Osteocyte (in vitro differentiated cells): ENCODE data around the gene AKAP13. TPM values are rescaled to one million over a fixed set of nuclear protein-coding genes. Genes with fewer than 3 reads are reported as not detected.

Experiments
- DNase-seq: peaks from one replicate; pipeline ENCODE4 v3.0.0; 2021; ENCODE audit warnings: mixed read lengths; ENCODE audit not compliant: unreplicated experiment; ENCODE audit errors: extremely low spot score
- H3K27ac Mint-ChIP-seq: one replicate; pipeline ENCODE4 v1.8.0; 2021; ENCODE audit warnings: mild to moderate bottlenecking, mixed read lengths; ENCODE audit not compliant: unreplicated experiment
- H3K27me3 Mint-ChIP-seq: one replicate; pipeline ENCODE4 v1.8.0; 2021; ENCODE audit warnings: mixed read lengths; ENCODE audit not compliant: unreplicated experiment
- H3K36me3 Mint-ChIP-seq: one replicate; pipeline ENCODE4 v1.8.0; 2021; ENCODE audit warnings: mixed read lengths; ENCODE audit not compliant: unreplicated experiment
- H3K4me1 Mint-ChIP-seq: one replicate; pipeline ENCODE4 v1.8.0; 2021; ENCODE audit warnings: mixed read lengths; ENCODE audit not compliant: unreplicated experiment
- H3K4me3 Mint-ChIP-seq: one replicate; pipeline ENCODE4 v1.8.0; 2021; ENCODE audit warnings: mild to moderate bottlenecking, moderate library complexity, mixed read lengths; ENCODE audit not compliant: unreplicated experiment
- H3K9me3 Mint-ChIP-seq: one replicate; pipeline ENCODE4 v1.8.0; 2021; ENCODE audit warnings: mixed read lengths; ENCODE audit not compliant: unreplicated experiment
- CTCF ChIP-seq: fragments of 200-600 bp; sonication (generic); IDR thresholded peaks from 2 replicates; pipeline ENCODE4 v1.5.0; 2021; ENCODE audit warnings: antibody characterized with exemption, mild to moderate bottlenecking, moderate library complexity
- total RNA-seq: library from RNA; stranded (reverse); gene quantifications from 2 replicates; pipeline ENCODE4 v1.2.1, GENCODE V29; 2021

AKAP13 gene
- total RNA-seq, 1 donor from 2014 or later = 146 TPM

GRCh38 chr15:85757073-85757938 lies 376.9 kb downstream of the AKAP13 start:
- Mint-ChIP-seq H3K4me3 (no peak overlapping the region), H3K9me3 (no peaks in the 10 kb centered on the region), H3K4me1 (peaks cover 2% of the 10 kb centered on the region), H3K27me3 (no peaks in the 10 kb centered on the region), H3K36me3 (peaks cover 4% of the 10 kb centered on the region), H3K27ac (no peak overlapping the region)
- no peak for DNase-seq
- no peak for TF ChIP-seq CTCF

- TF ChIP-seq CTCF = no peak
- Mint-ChIP-seq H3K27ac (no peak overlapping the region), H3K36me3 (peaks cover 4% of the 10 kb centered on the region), H3K27me3 (no peaks in the 10 kb centered on the region), H3K4me1 (no peaks in the 10 kb centered on the region), H3K9me3 (no peaks in the 10 kb centered on the region), H3K4me3 (no peak overlapping the region)
- no peak for DNase-seq
Measured at GRCh38 chr15:85757939-85758654, 377.7 kb downstream of the AKAP13 start.

GRCh38 chr15:85758655-85758978 lies 378.2 kb downstream of the AKAP13 start:
- TF ChIP-seq CTCF = no peak
- Mint-ChIP-seq H3K27me3 (no peaks in the 10 kb centered on the region), H3K4me1 (no peaks in the 10 kb centered on the region), H3K27ac (no peak overlapping the region), H3K36me3 (peaks cover 4% of the 10 kb centered on the region), H3K9me3 (no peaks in the 10 kb centered on the region), H3K4me3 (no peak overlapping the region)
- DNase-seq = no peak

GRCh38 chr15:85759376-85759775 lies 379.0 kb downstream of the AKAP13 start:
- Mint-ChIP-seq H3K4me1 (peaks cover 3% of the 10 kb centered on the region), H3K36me3 (peaks cover 4% of the 10 kb centered on the region), H3K4me3 (no peak overlapping the region), H3K27me3 (no peaks in the 10 kb centered on the region), H3K27ac (no peak overlapping the region), H3K9me3 (no peaks in the 10 kb centered on the region)
- DNase-seq = peak; percentile 84
- TF ChIP-seq CTCF = no peak

GRCh38 chr15:85760049-85760448 lies 379.6 kb downstream of the AKAP13 start:
- Mint-ChIP-seq H3K36me3 (peaks cover 4% of the 10 kb centered on the region), H3K4me3 (no peak overlapping the region), H3K27me3 (no peaks in the 10 kb centered on the region), H3K9me3 (no peaks in the 10 kb centered on the region), H3K4me1 (peaks cover 8% of the 10 kb centered on the region), H3K27ac (no peak overlapping the region)
- TF ChIP-seq CTCF = no peak
- no peak for DNase-seq
